Fibroblast of gingiva (primary cell): ENCODE measurements around the gene TMEM42.
A peak's percentile ranks its signal among the peaks of the same experiment; 100 is the strongest.

Experiments used
- DNase-seq: peaks from one replicate; pipeline ENCODE4 v3.0.0-alpha.2; 2011; ENCODE audit warnings: low read depth

TMEM42 gene

DNA sequence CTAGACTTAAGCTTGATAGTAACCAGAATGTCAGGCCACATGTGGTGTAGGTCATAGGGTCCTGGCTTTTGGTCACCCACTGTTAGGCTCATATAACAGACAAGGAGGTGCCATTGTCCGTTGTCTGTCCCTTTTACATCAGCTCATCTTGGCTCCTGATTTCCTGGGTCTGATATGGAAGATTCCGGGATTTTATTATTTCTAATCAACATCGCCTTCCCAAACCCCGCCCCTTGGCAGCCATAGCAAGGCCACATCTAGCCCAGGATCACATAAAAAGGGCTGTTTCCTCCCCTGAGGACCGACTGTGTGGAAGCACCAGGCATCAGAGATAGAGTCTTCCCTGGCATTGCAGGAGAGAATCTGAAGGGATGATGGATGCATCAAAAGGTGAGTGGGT lies 12.6 kb downstream of the TMEM42 start, which contains the start of gene TGM4:
Gene TGM4 (plus strand): TSS at position 301 of the 400 bp plus-strand sequence. CDS start 71 bp downstream, at position 372.
- no peak for DNase-seq

DNA sequence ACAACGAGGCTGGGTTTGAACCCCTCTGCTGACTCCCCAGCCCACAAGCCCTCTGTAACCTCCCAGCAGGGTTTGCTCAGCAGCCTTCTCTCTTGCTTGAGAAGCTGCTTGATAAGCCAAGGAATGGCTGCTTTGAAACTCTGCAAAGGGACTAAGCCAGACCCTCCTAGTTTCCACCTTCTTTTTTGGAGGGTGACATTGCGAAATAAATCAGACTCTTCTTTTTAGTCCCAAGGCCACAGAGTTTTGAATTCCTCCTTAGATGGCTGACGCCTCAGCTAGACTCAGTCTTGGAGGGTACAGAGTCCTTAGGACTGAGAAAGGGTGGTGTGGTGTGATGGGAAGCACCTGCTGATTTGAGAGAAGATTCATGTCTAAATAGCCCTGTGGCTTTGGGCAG lies 13.9 kb downstream of the TMEM42 start:
- no peak for DNase-seq

DNA sequence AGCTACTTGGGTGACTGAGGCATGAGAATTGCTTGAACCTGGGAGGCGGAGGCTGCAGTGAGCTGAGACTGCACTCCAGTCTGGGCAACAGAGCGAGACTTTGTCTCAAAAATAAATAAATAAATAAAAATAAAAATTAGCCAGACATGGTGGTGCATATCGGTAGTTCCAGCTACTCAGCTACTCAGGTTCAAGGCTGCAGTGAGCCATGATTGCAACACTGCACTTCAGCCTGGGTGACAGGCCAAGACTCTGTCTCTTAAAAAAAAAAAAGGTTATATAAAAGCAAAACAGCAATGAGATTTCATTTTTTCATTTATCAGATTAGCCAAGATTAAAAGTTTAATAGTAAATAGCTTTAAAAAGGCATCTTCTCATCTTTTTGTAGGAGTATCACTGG lies 15.6 kb downstream of the TMEM42 start:
- DNase-seq = no peak

DNA sequence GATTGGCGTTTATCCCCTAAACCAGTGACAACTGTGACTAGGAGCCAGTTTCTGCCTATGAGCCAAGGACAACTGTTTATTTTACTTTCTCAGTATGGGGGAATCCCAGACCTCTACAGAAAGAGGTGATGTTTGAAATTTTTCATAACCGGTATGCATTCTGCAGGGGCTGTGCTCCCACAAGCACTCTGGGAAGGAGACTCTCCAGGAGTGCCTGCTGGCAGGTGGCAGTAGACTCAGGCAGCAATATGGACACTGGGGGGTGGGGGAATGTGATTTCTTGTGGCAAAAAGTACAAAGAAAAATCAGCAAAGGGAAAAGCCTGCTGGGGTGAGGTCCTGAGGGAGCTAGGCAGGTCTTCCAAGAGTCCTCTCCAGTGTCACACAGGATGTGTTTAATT lies 18.6 kb downstream of the TMEM42 start:
- no peak for DNase-seq

DNA sequence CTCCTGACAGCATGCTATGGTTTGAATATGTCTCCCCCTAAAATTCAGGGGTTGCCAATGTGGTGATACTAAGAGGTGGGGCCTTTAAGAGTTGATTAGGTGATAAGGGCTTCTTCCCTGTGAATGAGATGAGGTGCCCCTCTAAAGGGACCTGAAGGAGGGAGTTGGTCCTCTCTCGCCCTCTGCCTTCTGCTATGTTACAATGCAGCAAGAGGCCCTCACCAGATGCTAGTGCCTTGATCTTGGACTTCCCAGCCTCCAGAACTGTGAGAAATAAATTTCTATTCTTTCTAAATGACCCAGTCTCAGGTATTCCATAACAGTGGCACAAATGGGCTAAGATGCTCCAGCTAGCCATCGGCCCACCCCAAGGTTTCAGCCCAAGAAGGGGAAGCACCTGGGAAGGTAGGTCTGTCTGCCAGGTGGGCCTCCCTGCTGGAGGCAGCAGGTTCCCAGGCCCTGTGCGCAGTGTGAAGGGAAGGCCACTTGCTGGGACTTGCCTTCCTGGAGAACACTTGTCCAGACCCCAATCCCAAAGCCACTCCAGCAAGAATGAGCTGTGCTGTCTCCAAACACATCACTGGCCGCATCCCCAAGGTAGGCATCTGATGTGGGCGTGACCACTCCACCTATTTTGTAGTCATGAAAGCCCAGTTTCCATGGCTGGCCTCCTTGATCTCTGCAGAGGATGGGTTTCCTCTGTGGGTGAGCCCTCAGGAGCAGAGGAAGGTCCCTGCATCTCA lies 21.7 kb downstream of the TMEM42 start:
- DNase-seq = no peak

DNA sequence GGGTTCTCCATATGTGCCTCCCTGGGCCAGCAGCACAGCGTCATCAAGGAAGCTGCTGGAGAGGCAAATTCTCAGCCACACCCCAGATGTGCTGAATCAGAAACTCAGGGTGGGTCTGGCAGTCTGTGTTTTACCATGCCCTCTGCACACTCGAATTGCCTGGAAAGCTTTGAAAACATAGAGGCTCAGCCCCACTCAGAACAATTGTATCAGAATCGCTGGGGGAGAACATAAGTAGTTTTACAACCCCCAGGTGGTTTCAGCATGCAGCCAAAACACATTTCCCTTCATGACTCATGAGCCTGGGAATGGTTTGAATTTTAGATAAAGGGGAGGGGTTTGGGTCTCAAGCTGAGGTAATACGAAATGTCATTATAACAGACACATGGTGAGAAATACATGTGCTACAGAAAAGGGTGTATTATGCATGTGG lies 22.3 kb downstream of the TMEM42 start:
- peak; percentile 86 for DNase-seq

DNA sequence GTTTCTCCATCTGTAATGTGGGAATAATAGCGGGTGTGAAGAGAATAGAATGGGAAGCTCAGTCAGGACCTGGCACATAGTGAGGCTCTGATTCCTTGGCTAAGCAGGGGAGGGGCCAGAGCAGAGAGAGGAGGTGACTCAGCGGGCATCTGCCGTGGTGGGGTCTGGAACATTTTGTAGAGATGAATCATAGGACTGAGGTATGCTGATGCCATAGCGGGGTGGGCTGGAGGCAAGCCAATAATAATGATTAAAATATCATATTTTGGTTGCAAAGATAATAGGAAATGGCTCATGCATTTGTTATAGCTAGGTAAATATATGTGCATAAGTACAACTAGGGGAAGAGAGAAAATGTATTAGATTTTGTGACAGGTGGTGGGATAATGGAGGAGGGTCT lies 23.9 kb downstream of the TMEM42 start:
- DNase-seq = peak; percentile 87

DNA sequence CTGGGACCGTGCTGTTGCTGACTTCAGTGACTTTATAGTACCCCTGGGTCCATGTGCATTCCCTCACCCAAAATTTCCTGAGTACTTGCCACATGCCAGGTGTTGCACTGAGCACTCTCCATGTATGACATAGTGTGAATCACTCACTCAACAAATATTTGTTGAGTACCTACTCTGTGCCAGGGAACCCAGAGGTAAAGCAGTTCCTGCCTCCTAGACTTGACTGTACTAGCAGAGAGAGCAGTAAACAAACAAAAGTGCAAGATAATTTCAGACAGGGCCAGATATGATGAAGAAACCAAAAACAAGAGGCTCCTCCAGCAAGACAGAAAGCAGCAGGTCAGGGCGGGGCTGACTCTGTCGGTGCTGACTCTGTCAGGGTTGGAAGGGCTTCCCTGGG lies 24.8 kb downstream of the TMEM42 start:
- DNase-seq = no peak

DNA sequence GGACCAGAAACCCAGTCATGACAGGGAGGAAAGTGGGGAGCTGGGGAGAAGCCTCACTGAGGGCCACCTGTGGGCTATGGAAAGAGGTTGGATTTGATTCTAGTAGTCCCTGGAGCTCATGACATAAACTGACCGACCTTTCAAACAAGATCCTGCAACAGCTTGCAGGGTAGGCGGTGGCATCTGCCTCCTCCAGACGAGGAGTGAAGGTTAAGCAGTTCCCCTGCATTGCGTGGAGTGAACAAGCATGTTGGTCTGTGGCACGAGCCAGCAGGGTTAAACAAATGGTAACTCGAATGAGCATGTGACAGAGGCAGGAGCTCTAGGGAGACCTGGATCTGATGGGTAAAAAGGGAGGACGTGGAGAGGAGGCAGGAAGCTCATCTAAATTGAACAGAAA lies 25.4 kb downstream of the TMEM42 start:
- DNase-seq = no peak

DNA sequence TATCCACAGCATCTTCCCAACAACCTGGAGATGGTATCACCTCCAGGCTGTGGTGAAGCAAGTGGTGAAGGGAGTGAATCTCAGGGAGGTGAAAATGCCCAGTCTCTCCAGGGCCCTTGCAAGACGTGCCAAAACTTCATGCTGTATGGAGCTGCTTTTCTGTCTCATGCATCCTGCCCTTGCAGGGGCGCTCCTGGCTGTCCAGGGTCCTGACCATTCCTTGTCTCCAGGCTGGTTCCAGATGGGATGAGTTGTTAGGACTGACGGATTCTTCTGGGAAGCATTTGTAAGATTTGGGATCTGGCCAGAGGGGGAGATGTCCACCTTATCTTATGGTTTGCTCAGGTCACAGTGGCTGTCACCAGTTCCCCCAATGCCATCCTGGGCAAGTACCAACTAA lies 28.5 kb downstream of the TMEM42 start:
- no peak for DNase-seq

DNA sequence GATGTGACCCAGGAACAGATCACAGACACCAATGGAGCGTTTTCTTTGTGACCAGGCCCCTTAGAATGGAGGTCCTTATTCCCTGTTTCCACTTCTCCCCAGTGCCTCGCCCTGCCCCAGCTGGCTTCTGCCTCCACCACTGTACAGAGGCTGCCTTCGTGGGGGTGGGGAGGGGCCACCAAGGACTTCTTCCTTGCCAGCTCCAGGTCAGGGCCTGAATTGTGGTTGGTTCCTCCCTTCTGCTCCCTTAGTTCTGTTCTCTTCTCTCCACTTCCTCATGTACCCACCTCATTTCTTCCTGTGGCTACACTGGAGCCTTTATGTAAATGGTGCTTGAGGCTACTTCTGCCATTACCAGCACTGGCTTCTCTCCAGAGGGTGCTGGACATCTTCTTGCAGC lies 29.1 kb downstream of the TMEM42 start:
- DNase-seq = no peak

DNA sequence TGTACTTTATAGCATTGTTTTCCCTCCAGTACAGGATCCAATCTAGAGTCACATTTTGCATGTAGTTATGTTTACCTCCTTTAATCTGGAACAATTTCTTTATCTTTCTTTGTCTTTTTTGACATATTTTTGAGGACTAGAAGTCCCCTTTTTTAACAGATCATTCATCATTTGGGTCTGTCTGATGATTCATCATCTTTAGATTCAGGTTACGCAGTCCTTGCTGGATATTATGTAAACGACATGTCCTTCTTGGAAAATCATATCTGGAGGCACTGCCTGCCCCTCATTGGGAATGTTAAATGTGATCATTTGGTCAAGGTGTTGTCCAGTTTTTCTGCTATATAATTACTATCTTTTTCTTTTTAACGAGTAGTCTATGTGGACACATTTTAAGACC lies 31.0 kb downstream of the TMEM42 start:
- DNase-seq = no peak

DNA sequence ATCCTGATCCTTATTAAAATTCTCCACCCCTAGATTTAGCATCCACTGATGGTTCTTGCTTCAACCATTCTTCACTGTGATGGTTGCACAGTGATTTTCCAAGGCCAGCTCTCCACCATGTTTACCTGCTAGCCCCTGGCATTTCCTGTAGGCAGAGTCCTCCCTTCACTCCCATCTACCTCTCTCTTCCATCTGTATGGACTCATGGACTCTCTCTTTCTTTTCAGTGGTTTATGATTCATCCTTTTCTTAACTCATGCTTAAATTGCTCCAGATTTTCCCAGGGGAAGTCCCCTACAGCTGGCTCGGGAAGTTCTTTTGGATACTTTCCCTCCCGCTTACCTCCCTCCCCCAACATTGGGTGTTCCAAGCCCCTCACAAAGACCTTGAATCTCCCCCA lies 31.4 kb downstream of the TMEM42 start:
- DNase-seq = peak; percentile 46

DNA sequence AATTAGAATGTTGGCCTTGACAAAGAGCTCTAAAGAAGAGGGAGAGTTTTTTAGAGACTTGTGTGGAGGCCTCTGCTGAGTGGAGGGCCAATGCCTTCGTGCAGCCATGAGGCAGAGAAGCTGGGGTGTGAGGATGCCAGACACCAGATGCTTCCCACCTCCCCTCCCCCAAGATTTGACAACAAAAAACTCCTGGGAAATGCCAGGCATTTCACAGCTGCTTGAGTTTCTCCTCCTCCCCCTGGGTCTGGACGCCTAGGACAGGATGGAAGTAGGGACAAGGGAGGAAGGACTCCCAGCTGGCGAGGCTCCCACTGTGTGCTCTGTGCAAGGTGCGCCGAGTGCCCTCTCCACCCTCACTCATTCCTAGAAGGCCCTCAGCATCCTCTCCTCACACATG lies 32.8 kb downstream of the TMEM42 start:
- DNase-seq = no peak

DNA sequence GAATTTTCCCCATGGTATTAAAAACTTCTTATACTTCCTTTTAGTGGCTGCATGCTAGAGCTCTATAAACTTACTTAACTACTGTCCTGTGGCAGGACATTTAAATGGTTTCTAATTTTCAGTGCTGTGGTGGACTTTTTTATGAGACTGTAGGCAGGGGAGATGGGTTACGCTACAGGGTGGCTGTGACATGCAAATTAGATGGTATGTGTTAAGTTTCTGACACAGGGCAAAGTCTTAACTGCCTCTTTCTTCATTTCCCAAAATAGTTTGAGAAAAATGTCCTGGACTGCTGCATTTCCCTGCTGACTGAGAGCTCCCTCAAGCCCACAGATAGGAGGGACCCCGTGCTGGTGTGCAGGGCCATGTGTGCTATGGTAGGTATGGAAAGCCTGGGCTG lies 34.7 kb downstream of the TMEM42 start:
- no peak for DNase-seq

DNA sequence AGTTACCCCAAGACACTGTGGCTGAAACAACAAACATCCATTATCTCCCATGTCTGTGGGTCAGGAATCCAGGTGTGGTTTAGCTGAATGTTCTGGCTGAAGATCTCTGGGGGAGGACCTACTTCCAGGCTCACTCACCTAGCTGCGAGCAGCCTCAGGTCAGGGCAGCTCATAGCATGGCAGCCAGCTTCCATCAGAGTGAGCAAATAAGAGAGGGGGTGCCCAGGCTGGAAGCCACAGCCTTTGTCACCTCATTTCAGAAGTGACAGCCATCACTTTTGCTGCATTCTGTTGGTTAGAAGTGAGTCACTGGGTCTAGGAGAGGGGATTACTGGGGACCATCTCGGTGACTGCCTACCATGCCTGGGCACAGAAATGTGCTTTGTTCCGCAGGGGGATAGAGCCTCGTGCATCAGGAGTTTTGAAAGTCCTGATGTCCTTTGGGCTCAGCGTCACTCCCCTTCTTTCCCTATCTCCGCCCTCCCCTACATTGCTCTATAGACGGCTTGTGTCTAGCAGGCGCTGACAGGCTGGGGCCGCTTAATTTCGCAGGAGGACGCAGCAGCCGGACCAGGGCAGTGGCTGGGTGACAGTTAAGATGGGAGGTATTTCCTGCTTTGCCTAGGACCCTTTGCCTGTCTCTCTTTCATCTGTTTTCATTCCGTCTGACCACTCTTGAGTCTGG lies 38.1 kb downstream of the TMEM42 start:
- no peak for DNase-seq

DNA sequence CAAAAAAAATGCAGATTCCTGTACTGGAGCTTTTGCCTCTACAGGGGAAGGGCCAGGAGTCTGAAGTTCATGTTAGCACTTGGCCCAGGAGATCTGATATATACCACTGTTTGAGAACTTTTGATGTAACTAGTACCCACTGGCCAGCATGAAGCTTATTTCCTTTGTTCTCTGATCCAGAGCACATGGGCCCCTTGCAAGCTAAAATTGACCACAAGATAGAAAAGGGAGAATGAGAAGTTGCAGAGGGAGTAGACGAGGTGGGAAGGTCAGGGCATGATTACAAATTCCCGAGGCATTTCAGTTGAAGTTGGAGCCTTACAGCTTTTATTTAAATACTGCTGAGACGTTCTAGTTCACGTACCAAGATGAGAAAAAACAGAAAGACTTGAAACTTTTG lies 40.9 kb downstream of the TMEM42 start:
- DNase-seq = no peak

DNA sequence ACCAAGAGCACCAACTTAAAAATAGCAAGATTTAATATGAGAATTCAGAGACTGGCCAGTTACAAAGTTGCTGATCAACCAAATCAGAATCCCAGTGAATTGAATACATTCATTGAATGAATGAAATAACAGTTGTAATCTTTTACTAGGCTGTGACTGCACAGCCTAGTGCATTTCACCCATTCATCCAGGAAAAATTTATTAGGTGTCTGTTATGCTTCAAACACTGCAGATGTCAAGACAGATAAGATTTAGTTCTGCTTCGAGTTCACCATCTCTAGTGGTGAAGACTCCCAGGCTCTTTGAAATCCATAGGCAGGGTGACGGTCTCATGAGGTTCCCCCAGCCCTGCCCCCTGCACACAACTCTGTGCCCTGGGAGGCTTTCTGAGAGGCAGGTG lies 41.6 kb downstream of the TMEM42 start:
- no peak for DNase-seq

DNA sequence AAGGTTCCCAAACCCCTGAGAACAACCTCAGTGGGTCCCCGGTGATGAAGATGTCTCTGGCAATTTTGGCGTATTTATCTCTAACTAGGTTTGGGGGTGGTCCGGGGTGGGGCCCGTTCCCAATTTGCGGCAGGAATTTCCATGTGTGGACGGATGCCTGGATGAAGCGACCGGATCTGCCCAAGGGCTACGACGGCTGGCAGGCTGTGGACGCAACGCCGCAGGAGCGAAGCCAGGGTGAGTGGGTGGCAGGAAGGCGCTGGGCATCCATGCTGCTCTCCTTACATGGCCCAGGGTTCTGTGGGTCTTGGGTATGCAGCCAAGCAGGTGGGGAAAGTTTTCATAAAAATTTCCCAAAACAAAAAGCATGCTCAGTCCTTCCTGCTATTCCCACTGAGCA lies 42.0 kb downstream of the TMEM42 start:
- no peak for DNase-seq

DNA sequence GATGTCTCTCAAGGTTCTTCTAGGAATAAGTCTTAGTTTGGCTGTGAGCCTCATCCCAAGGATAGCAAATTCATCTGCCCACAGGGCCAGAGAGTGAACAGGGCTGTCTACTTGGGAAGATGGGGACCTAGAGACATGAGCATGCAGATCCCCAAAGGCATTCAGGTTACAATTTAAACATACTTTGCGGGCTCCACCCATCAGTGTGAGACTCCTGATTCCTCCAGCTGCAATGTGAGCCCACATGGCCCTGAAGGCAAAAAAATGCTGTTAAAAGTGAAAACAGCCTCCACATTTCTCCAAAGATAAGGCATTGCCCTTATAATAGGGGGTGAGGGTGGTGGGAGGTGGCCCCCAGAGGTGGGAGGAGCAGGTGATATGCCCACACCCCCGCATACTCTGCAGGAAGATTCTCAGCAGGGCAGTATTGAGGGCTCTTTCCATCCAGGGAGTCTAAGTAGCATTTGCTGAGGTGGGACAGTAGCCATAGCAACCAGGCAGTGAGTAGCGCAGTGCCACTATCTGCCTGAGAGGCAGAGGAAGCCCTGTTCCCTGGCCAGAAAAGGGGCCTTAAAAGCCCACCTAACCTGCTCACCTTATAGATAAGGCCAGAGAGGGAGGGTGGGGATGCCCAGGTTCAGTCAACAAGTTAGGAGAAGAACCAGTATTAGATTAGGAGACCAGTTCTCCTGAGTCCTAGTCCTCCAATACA lies 43.9 kb downstream of the TMEM42 start:
- DNase-seq = no peak

DNA sequence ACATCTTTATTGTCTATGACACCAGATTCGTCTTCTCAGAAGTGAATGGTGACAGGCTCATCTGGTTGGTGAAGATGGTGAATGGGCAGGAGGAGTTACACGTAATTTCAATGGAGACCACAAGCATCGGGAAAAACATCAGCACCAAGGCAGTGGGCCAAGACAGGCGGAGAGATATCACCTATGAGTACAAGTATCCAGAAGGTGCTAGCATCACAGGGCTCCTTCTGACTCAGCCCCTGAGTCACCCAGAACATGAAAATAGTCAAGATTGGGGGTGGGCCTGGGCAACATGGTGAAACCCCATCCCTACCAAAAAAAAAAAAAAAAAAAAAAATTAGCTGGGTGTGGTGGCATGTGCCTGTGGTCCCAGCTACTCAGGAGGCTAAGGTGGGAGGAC lies 45.3 kb downstream of the TMEM42 start:
- no peak for DNase-seq

DNA sequence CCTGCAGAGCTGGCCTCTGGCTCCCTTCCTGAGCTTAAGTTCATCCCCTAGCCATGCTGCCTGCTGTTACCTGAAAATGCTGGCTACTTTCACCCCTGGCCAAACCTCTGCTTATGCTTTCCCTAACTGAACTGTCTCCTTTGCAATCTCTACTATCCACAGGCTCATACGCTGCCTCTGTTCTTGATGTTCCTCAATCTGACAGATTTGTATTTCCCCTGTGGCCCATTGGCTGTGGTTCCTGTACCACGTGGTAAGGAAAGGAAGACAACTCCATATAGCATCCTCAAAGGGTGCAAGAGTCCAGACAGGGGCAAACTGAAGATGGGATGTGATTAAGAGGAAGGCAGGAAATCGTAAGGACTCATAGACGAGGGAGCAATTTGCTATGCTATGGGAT lies 45.9 kb downstream of the TMEM42 start:
- DNase-seq = no peak

DNA sequence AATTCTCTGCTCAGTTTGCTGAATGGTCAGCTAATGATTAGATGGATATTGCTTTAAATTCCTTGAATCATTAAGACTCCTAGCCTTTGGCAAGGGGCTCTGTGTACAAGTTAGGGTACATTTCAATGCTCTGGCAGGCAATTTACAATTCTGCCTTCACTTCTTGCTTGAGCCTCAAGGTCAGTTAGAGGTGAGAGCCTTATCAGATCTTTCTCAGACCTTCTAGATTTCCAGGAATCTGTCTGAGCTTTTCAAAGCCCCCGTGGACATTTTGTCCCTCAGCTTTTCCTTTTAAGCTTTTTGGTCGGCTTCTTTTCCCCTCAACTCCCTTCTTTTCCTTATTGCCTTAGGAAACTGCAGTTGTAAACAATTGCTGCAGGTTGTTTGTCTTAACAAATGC lies 47.4 kb downstream of the TMEM42 start:
- no peak for DNase-seq
